HepG2 (cell line): Measurements from ENCODE around the gene NCOA4. TPM values are rescaled to one million over a fixed set of nuclear protein-coding genes. Genes with fewer than 3 reads are reported as not detected.

ENCODE experiments used
- ARHGAP35 ChIP-seq: sonication (generic); formaldehyde crosslinking; IDR thresholded peaks from 2 replicates; pipeline ENCODE4 v1.9.0; 2022; ENCODE audit warnings: mild to moderate bottlenecking, inconsistent platforms, moderate library complexity, missing genetic modification reagents, borderline replicate concordance
- GTF3A ChIP-seq: sonication (generic); formaldehyde crosslinking; conservative IDR thresholded peaks from 2 replicates; pipeline ENCODE4 v1.4.0; 2020; ENCODE audit warnings: mild to moderate bottlenecking, missing genetic modification reagents
- IRF9 ChIP-seq: sonication (generic); formaldehyde crosslinking; IDR thresholded peaks from 2 replicates; pipeline ENCODE4 v1.8.0; 2022; ENCODE audit warnings: missing genetic modification reagents, mild to moderate bottlenecking, borderline replicate concordance
- ISL2 ChIP-seq: sonication (generic); formaldehyde crosslinking; IDR thresholded peaks from 2 replicates; pipeline ENCODE4 v1.5.0; 2020; ENCODE audit warnings: missing genetic modification reagents
- JUN ChIP-seq: sonication (generic); formaldehyde crosslinking; IDR thresholded peaks from 2 replicates; pipeline ENCODE4 v1.4.0; 2020; ENCODE audit warnings: mild to moderate bottlenecking, missing genetic modification reagents
- KLF9 ChIP-seq: IDR thresholded peaks from 2 replicates; pipeline ENCODE4 v1.6.1; 2016; ENCODE audit warnings: low read depth
- MXD1 ChIP-seq: sonication (generic); formaldehyde crosslinking; IDR thresholded peaks from 2 replicates; pipeline ENCODE4 v1.4.0; 2020; ENCODE audit warnings: mild to moderate bottlenecking, missing genetic modification reagents
- RBFOX2 ChIP-seq: fragments of 200-400 bp; formaldehyde crosslinking; IDR thresholded peaks from 2 replicates; pipeline ENCODE4 v1.6.1; 2017; ENCODE audit warnings: low read depth, mild to moderate bottlenecking, low read length
- RFXANK ChIP-seq: IDR thresholded peaks from 2 replicates; pipeline ENCODE4 v1.6.1; 2016
- SIN3A ChIP-seq: IDR thresholded peaks from 2 replicates; pipeline ENCODE4 v1.6.1; 2011; ENCODE audit warnings: low read depth, mild to moderate bottlenecking, control low read depth, low read length, borderline replicate concordance
- SIN3B ChIP-seq: fragments of 150-350 bp; IDR thresholded peaks from 2 replicates; pipeline ENCODE4 v1.6.1; 2014; ENCODE audit warnings: low read length
- SMAD9 ChIP-seq: sonication (generic); formaldehyde crosslinking; IDR thresholded peaks from 2 replicates; pipeline ENCODE4 v1.5.1; 2020; ENCODE audit warnings: mild to moderate bottlenecking, missing genetic modification reagents
- SRSF9 ChIP-seq: fragments of 200-400 bp; formaldehyde crosslinking; IDR thresholded peaks from 2 replicates; pipeline ENCODE4 v1.6.1; 2018; ENCODE audit warnings: borderline replicate concordance, mild to moderate bottlenecking, low read depth, low read length; ENCODE audit not compliant: insufficient read depth, poor library complexity, severe bottlenecking
- TEF ChIP-seq: sonication (generic); formaldehyde crosslinking; IDR thresholded peaks from 2 replicates; pipeline ENCODE4 v1.5.0; 2020; ENCODE audit warnings: missing genetic modification reagents
- XBP1 ChIP-seq: sonication (generic); formaldehyde crosslinking; IDR thresholded peaks from 2 replicates; pipeline ENCODE4 v1.5.0; 2020; ENCODE audit warnings: missing genetic modification reagents
- XRCC5 ChIP-seq: fragments of 200-400 bp; formaldehyde crosslinking; optimal IDR thresholded peaks from 2 replicates; pipeline ENCODE3; 2017; ENCODE audit warnings: mild to moderate bottlenecking, low read length
- ZFP41 ChIP-seq: sonication (generic); formaldehyde crosslinking; IDR thresholded peaks from 2 replicates; pipeline ENCODE4 v1.4.0; 2020; ENCODE audit warnings: mild to moderate bottlenecking, missing genetic modification reagents, borderline replicate concordance
- ZNF512 ChIP-seq: sonication (generic); formaldehyde crosslinking; IDR thresholded peaks from 2 replicates; pipeline ENCODE4 v1.4.0; 2020; ENCODE audit warnings: mild to moderate bottlenecking, missing genetic modification reagents
- ZNF75D ChIP-seq: sonication (generic); formaldehyde crosslinking; IDR thresholded peaks from 2 replicates; pipeline ENCODE4 v1.8.1; 2023; ENCODE audit warnings: missing genetic modification reagents, mild to moderate bottlenecking, borderline replicate concordance
- ZNF800 ChIP-seq: sonication (generic); formaldehyde crosslinking; IDR thresholded peaks from 2 replicates; pipeline ENCODE4 v1.4.0; 2020; ENCODE audit warnings: missing genetic modification reagents
- ZSCAN22 ChIP-seq: sonication (generic); formaldehyde crosslinking; IDR thresholded peaks from 2 replicates; pipeline ENCODE4 v1.4.0; 2020; ENCODE audit warnings: mild to moderate bottlenecking, missing genetic modification reagents
- polyA plus RNA-seq, 8 experiments: library from polyadenylated mRNA; depleted of rRNA in 3 of 8; stranded (reverse) in 7 of 8; unstranded in 1 of 8; fragments of >200 nt; fragmentation: Illumina TruSeq in 4 of 8; extraction: Trizol in 4 of 8; gene quantifications; 2 replicates each; pipeline versions ENCODE4 v1.2.1 to v1.2.3, GENCODE V29; 2011 to 2016; ENCODE audit warnings: low read depth in 4 of 8, missing spikeins in 1 of 8, mixed read lengths in 1 of 8; ENCODE audit not compliant: insufficient read depth in 1 of 8
- total RNA-seq, 5 experiments: library from RNA; depleted of rRNA; stranded (reverse); fragments of >200 nt; fragmentation: Illumina TruSeq; extraction: Trizol; gene quantifications; 2 replicates each; pipeline ENCODE4 v1.2.3, GENCODE V29; 2016; ENCODE audit warnings: low read depth in 1 of 5
- TF ChIP-seq, protein P1 (sequence below): sonication (generic); formaldehyde crosslinking; IDR thresholded peaks from 2 replicates; pipeline ENCODE4 v1.9.0; 2021; ENCODE audit warnings: missing genetic modification reagents, mild to moderate bottlenecking, borderline replicate concordance

NCOA4 gene
- total and polyA plus RNA-seq, 2 of the 13 experiments (the other 11 are each of a cell fraction or from before 2014, with no cell fraction given), result 306 to 400 TPM

DNA sequence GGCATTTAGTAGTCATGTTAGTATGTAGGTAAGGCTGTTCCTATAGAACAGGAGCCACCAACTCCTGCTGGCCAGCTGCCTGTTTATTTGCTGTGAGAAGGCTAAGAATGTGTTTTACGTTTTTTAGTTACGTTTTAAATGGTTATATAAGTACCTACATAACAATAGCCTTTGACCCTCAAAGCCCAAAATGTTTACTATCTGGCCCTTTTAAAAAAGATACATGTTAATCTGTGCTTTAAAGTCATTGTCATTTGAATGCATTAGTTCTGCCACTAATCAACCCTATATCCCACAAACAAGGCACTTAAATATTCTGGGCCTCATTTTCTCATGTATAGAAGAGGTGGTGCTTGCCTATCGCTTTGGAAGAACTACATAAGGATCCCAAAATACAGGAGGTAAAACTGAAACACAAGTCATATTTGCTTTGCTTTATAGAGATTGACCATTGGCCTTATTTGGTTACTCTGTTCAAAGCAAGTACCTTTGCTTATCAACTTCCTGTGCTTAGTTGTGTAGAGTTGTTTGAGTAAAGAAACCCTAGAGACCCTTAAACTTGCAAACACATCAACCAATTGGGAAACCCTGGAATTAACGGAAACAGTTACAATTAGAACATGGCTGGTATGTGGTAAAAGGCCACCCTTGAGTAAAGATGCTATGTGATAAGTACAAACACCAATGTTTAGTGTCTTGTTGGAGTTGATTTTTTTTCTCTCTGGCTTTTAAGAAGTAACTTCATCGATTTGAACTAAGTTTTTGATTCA, 32.2 kb downstream of the NCOA4 start (continued):
- TF ChIP-seq ZSCAN22 (CRISPR knock-in tag) (no peak), ZNF75D (no peak), SRSF9 (no peak), SIN3A (no peak), SIN3B (no peak), ZFP41 (no peak), IRF9 (CRISPR knock-in tag) (no peak), RBFOX2 (no peak), GTF3A (no peak), ARHGAP35 (no peak), ZNF800 (peak; percentile 55; the same call in 1 of the 2 replicates), ISL2 (peak; percentile 99), ZNF512 (CRISPR knock-in tag) (no peak), KLF9 (0 out of 2 replicates have a peak, but pooled peaks have one; percentile 26), MXD1 (CRISPR knock-in tag) (no peak), RFXANK (peak; percentile 58; the same call in 1 of the 2 replicates), SMAD9 (CRISPR knock-in tag) (no peak), TEF (CRISPR knock-in tag) (peak; percentile 89; the same call in 1 of the 2 replicates), JUN (CRISPR knock-in tag) (0 out of 2 replicates have a peak, but pooled peaks have one; percentile 12), XBP1 (CRISPR knock-in tag) (no peak), XRCC5 (no peak)
- TF ChIP-seq, protein P1, sequence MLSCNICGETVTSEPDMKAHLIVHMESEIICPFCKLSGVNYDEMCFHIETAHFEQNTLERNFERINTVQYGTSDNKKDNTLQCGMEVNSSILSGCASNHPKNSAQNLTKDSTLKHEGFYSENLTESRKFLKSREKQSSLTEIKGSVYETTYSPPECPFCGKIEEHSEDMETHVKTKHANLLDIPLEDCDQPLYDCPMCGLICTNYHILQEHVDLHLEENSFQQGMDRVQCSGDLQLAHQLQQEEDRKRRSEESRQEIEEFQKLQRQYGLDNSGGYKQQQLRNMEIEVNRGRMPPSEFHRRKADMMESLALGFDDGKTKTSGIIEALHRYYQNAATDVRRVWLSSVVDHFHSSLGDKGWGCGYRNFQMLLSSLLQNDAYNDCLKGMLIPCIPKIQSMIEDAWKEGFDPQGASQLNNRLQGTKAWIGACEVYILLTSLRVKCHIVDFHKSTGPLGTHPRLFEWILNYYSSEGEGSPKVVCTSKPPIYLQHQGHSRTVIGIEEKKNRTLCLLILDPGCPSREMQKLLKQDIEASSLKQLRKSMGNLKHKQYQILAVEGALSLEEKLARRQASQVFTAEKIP (CRISPR knock-in tag), result no peak
